ENCODE data around the gene C2.
A peak's percentile ranks its signal among the peaks of the same experiment; 100 is the strongest.
"Not testable (repeated sequence)": the region's sequence is repeated elsewhere in the genome, so short reads cannot be mapped to it uniquely, and the experiment has no call there.

C2 gene

DNA sequence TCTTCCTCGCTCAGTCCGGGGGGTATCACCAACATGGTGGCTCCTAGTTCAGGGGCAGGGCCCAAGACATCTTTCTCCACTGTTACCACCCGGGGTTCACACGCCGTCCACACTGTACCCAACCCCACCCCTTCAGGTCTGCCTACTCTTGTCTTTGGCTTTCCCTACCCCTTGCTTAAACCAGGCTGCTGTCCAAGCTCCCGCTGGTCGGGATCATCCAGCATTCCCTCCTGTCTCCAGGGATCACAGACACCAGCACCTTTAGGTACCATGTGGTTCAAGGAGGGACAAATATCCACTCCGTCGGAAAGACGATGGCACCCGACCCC, 30.9 kb downstream of the C2 start:
- DNase-seq (ENCODE audit: low spot score) = no peak

DNA sequence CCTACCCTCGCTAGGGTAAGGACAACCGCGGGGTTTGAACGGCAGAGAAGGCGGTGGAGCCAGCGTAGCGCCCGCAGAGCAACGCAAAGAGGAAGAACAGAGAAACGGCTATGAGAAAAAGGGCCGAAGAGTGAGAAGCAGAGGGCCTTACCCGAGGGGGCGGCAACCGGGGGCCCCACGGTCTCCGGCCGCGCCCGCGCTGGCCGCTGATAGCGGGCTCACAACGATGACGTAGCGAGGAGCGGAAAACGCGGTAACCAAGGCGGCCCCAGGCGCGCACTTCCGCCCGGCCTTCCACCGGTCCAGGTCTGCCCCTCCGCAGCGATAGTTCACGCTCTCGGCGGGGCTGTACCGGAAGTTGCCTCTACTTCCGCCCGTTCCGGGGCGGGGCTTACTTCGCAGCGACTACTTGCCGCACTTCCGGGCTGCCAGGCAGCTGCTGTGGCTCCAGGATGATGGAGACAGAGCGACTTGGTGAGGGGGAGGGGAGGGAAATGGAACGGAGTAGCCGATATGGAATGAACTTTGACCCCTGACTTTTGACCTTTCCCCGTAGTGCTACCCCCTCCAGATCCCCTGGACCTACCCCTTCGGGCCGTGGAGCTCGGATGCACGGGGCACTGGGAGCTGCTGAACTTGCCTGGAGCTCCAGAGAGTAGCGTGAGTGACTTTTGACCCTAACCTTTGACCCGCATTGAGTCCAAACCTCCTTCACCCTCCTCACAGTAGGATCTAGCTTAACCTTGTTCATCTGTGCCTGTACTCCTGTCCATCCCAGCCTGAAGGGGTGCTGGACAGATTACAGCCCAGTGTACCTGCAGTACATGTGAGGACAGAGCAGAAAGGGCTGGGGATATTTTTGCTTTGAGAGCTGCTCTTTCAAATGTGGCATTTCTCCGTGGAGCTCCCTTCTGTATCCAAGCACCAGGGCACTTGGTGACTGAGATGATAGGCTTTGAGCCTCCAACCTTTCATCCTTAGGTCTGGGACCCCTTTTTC, 31.5 kb downstream of the C2 start, which contains the start of the genes NELFE and SKIC2:
NELFE (minus strand) TSS at position 231 of the 999 bp plus-strand sequence. CDS start 525 bp downstream, outside the sequence.
SKIC2 (plus strand) TSS at position 435 of the 999 bp plus-strand sequence; CDS start at position 453, 18 bp downstream.
- DNase-seq (ENCODE audit: low spot score) = peak; percentile 99

DNA sequence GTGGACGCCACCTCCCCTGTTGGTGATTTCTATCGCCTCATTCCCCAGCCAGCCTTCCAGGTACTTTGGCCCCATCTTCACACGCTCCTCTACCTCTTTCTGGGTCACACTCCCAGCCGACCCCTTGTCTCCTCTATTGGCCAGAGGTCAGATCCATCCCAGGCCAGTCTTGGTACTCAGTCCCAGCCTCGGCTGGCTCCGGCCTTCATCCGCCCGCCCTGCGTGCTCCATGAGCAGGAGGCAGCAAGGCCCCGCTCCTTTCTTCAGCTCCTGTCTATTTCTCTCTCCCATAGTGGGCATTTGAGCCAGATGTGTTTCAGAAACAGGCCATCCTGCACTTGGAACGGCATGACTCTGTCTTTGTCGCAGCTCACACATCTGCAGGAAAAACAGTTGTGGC, 34.1 kb downstream of the C2 start:
- DNase-seq (ENCODE audit: low spot score) = no peak

DNA sequence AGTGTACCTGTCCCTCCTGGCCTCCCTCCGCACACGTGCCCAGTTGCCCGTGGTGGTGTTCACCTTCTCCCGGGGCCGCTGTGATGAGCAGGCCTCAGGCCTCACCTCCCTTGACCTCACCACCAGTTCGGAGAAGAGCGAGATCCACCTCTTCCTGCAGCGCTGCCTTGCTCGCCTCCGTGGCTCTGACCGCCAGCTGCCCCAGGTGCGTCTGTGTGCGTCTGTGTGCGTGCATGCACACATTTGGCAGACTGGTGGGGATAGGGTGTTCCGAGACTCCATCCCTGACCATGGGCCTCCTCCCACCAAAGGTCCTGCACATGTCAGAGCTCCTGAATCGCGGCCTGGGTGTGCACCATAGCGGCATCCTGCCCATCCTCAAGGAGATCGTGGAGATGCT, 36.4 kb downstream of the C2 start:
- DNase-seq (ENCODE audit: low spot score) = no peak

DNA sequence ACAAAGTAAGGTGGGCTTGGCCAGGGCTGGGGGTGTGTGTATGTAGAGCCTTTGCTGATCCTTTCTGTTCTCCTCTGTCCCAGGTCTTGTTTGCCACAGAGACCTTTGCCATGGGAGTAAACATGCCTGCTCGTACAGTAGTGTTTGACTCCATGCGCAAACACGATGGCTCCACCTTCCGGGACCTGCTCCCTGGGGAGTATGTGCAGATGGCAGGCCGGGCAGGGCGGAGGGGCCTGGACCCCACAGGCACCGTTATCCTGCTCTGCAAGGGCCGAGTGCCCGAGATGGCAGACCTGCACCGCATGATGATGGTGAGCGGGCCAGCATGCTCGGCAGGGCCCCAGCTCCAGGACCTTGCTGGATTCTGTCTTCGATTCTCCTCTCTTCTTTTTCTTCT, 38.2 kb downstream of the C2 start:
- no peak for DNase-seq (ENCODE audit: low spot score)

DNA sequence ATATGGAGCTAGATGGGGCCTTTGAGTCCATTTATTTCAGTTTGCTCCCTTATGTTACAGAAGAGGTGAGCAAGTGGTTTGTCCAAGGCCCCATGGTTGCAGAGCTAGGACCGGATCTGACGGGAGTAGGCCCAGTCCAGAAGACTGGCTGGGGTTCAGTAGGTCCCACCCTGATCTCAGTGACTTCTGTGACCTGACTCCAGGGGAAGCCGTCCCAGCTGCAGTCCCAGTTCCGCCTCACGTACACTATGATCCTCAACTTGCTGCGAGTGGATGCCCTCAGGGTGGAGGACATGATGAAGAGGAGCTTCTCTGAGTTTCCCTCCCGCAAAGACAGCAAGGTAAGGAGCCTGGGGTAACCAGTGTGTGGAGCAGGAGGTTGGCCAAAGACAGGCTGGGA, 39.0 kb downstream of the C2 start:
- DNase-seq (ENCODE audit: low spot score) = no peak

DNA sequence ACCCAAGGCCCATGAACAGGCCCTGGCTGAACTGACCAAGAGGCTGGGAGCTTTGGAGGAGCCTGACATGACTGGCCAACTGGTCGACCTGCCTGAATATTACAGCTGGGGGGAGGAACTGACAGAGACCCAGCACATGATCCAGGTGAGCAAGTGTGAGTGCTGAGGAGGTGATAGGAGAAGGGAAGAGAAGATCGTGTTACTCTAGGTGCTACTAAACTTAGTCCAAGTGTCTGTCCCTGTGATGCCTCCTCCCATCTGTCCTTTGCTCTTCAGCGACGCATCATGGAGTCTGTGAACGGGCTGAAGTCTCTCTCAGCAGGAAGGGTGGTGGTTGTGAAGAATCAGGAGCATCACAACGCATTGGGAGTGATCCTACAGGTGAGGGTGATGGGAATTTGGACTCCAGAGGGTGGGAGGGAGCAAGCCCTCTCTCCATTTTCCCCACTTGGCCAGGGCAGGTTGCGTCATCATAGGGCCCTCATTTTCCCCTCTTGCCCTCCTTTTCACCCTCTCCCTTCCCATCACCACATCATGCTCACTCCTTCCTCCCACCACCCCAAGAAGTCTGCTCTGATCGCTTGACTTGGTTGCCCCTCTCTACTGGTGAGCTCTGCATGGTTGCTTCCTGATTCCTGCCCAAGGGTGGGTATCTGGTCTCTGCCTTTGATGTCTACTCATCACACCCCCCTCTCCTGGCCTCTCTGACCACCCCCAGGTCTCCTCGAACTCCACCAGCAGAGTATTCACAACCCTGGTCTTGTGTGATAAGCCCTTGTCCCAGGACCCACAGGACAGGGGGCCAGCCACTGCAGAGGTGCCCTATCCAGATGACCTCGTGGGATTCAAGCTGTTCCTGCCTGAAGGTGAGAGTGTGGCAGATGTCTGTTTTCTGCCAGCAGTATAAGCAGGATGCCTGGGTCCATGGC, 39.7 kb downstream of the C2 start:
- no peak for DNase-seq (ENCODE audit: low spot score)

DNA sequence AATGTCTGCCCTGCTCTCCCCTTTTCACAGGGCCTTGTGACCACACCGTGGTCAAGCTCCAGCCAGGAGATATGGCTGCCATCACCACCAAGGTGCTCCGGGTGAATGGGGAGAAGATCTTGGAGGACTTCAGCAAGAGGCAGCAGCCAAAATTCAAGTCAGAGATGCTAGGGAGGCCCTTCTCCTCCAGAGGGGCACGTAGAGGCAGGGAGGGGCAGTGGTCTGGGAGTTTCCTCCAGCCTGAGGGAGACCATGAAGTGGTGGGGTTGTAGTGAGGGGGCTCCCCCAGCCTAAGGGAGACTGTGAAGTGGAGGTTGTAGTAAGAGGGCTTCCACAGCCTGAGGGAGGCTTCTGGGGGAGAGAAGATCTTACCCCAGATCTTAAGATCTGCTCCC, 40.4 kb downstream of the C2 start:
- no peak for DNase-seq (ENCODE audit: low spot score)

DNA sequence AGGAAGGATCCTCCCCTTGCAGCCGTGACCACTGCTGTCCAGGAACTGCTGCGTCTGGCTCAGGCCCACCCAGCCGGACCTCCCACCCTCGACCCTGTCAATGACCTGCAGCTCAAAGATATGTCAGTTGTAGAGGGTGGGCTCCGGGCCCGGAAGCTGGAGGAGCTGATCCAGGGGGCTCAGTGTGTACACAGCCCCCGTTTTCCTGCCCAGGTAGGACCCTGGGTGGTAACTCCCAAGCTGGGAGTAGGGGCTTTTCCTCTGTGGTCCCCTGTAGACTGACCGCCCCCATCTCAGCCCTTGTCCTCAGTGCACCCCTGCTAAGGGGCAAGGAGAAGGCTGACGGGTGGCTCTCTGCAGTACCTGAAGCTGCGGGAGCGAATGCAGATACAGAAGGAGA, 40.8 kb downstream of the C2 start:
- DNase-seq (ENCODE audit: low spot score) = no peak

DNA sequence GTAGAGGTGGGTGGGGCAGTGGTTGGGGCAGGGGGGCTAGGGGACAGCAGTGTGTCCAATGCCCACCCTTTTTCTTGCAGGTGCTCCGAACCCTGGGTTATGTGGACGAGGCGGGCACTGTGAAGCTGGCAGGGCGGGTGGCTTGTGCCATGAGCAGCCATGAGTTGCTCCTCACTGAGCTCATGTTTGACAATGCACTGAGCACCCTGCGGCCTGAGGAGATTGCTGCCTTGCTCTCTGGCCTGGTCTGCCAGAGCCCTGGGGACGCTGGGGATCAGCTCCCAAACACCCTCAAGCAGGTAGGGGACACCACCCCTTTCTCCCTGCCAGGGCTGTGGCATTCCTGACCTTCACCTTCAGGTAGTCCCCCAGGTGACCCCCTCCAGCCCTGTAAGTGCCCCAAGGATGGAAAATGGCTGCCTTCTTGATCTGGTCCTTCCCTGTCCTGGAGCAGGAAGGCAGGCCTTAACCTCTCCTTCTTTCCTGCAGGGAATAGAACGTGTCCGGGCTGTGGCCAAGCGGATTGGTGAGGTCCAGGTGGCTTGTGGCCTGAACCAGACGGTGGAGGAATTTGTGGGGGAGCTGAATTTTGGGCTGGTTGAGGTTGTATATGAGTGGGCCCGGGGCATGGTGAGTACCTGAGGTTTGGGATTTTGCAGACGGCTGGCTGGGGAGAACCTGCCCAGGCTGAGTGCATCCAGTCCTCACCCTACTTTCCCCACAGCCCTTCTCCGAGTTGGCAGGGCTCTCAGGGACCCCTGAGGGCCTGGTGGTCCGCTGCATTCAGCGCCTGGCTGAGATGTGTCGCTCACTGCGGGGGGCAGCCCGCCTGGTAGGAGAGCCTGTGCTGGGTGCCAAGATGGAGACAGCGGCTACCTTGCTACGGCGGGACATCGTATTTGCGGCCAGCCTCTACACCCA, 41.5 kb downstream of the C2 start:
- DNase-seq (ENCODE audit: low spot score) = no peak

DNA sequence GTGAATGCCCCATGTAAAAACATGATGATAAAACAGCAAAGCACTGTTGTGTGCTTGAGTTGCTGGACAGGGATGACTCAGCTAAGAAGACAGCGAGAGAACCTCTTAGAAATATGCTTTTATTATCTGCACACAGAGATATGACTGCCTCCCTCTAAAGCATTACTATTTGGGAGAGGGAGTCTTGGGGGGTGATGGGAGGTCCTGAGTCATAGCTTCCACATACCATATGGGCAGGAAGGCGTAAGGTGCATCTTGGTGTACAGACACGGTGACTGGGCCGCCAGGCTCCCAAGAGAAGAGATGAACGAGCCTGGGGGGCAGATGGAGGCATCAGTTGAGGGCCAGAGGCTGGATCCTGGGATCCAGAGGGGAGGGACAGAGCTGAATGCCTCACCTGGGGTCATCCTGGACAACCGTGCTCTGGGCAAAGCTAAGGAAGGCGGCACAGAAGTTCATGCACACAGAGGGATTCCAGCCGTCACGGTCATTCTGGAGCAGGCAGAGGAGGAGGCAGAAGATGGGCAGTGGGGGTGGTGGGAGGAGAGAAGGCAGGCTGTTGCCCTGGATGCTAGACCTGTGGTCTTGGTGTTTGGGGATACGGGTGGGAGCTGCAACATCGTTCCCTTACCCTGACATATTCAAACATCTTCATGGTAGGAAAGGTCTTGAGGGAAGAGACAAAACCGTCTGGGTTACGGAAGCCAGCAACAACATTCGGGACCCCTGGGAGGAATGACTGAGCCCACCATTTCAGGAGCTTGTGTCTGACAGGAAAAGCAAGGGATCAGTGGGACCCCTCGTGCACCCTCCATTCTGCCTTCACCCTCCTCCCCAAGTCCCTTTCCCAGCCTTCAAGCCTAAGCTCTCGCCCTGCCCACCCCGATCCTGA, 42.4 kb downstream of the C2 start:
- no peak for DNase-seq (ENCODE audit: low spot score)

DNA sequence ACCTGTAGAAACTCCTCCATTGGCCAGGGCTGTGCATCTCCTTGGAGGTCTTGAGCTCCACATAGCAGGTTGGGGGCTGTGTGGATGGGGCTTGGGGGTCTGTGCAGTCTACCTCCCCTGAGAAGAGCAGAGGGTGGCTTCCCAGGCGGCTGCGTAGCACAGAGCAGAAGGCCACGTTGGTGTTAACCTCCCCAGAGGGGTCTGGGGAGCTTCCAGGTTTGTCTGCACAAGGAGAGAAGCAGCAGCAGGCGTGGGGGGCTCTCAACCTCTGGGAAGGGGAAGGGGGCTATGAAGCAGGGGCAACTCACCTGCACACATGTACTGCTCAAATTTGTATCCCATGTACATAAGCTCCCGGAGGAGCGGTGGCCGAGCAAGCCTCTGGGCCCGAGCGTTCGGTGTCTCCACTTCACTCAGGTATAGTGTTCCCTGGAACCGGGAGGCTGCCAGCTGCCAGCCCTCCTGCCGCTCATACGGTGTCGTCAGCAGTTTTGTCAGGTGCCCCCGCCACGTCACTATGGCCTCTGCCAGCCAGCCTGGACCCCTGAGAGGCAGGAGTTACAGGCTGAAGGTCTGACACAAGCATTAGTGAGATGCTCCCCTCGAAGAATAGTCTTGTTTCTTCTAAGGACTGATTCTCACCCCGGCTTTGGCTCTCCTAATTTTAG, 43.2 kb downstream of the C2 start:
- no peak for DNase-seq (ENCODE audit: low spot score)

DNA sequence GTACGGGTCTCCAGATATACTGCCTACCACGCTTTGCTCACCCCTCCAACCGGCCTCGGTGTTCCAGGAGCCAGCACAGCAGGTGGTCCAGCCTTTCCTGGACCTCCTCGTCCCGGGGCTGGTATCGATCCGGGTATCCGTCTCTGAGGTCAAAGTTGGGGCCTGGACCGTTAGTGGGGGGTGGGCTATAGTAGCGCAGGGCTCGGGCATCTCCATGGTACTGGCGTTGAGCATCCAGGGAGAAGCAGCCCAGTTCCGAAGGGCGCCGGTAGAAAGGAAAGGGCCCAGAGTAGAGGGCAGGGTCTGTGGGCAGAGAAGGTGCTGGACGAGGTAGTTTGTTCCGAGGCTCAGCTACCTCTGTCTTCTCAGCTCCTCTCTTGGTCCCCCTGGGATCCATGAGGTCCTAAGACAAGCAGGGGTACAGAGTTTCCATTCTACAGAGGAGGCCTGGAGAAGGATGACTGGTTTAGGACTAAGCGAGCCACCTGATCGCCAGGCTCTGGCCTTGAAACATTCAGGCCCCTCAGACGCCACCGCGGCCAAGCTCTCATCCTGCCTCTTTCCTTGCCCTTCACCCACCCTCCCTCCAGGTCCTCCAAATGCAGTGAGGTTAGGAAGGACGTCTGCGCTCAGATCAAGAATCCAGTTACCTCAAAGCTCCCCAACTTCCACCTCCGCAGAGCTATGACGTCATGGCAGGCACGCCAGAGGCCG, 43.9 kb downstream of the C2 start:
- no peak for DNase-seq (ENCODE audit: low spot score)

DNA sequence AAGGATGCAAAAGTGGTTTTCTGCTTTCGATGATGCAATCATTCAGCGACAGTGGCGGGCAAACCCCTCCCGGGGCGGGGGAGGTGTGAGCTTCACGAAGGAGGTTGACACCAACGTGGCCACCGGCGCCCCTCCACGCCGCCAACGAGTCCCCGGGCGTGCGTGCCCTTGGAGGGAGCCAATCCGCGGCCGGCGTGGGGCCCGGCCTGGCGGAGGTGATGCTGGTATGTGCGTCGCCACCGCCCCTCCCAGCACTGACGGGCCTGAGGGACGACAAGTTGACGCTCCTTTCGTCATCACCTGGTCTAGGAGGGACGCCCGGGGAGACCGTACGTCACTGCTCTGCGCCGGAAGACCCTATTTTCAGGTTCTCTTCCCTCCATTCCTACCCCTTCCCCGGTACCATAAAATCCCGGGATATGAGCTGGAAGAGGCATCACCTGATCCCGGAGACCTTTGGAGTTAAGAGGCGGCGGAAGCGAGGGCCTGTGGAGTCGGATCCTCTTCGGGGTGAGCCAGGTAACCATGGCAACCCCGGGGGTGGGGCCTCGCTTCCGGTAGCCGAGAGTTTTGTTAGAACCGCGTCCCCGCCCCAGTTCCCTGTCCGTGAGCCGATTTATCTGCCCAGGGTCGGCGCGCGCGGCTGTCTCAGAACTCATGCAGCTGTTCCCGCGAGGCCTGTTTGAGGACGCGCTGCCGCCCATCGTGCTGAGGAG, 44.6 kb downstream of the C2 start, which contains the start of gene DXO:
DXO (minus strand) TSS at position 146 of the 716 bp plus-strand sequence. CDS start 463 bp downstream, outside the sequence.
- DNase-seq (ENCODE audit: low spot score) = peak; percentile 98

DNA sequence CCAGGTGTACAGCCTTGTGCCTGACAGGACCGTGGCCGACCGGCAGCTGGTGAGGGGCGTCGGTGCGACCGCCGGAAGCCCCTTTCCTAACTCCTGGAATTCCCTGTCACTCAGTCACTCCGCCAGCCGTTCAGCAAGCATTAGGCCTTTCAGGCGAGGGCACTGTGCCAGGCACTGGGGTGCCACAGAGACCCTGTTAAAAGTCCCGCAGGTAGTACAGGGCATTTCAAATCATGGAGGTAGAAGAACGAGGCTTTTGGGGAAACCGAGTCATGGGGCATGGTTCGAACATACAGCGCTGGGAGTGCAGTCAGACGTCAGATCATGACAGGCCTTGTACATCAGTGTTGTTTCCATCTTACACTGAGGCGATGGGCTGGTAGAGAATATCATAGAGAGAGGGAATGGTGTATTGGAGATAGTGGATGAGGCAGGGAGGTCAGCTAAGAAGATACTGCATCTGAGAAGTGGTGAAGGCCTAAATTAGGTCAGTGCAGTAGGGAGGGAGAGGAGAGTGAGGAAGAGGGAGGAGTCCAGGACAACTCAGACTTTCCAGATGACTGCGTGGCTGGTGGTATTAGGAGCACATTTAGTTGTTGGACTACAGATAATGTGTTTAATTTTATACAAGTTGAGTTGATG, 45.3 kb downstream of the C2 start:
- DNase-seq (ENCODE audit: low spot score) = peak; percentile 66

DNA sequence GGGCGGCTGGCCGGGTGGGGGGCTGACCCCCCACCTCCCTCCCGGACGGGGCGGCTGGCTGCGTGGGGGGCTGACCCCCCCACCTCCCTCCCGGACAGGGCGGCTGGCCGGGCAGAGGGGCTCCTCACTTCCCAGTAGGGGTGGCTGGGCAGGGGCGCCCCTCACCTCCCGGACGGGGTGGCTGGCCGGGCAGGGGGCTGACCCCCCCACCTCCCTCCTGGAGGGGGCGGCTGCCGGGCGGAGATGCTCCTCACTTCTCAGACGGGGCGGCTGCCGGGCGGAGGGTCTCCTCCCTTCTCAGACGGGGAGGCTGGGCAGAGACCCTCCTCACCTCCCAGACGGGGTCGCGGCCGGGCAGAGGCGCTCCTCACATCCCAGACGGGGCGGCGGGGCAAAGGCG, 48.5 kb downstream of the C2 start:
- DNase-seq (ENCODE audit: low spot score) = not testable (repeated sequence)

DNA sequence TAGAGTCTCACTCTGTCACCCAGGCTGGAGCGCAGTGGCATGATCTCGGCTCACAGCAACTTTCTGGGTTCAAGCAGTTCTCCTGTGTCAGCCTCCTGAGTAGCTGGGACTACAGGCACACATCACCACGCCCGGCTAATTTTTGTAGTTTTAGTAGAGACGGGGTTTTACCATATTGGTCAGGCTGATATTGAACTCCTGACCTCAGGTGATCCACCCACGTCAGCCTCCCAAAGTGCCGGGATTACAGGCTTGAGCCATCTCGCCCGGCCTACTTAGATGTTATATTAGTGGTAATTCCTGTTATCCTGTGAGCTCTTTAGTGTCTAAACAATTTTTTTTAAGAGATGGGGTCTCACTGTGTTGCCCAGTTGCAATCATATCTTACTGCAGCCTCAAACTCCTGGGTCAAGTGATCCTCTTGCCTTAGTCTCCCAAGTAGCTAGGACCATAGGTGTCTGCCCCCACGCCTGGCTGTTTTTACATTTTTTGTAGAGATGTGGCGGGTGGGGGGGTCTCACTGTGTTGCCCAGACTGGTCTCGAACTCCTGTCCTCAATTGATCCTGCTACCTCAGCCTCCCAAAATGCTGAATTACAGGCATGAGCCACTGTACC, 50.4 kb downstream of the C2 start:
- DNase-seq (ENCODE audit: low spot score) = no peak

DNA sequence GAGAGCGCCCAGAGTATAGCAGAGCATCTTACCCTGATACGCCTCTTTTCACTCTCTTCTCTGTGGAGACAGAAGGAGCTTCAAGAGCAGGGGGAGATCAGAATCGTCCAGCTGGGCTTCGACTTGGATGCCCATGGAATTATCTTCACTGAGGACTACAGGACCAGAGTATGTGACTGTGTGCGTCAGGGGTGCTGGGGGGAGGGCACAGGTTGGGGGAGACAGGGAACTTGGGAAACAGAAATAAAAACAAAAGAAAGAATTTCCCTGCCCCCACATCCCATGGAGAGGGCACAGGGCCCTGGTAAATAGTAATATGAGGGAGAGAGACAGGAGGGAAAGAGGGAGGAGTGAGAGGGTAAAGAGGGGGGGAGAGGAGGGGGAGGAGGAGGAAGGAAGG, 51.3 kb downstream of the C2 start:
- no peak for DNase-seq (ENCODE audit: low spot score)

All from AG20443 (cell line).